Measurements from ENCODE around the gene KCNJ12.

DNA sequence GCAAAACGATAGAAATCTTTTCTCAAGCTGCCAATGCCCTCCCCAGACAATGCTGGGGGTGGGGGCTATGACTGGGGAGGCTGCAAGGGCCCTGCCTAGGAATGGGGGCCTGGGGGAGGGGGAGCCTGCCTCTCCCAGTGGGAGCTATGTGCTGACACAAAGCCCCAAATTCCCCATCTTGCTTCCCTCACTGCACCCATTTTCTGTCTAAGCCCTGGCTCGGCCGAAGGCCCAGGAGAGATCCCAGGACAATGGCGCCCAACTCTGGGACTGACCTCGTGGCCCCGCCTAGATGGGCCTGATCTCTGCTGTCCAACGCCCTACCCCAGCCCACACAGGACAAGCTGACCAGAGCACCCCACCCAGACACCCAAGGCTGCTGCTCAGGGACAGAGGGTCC, 11.1 kb upstream of the KCNJ12 start:
- no peak for TF ChIP-seq EZH2 (IDR thresholded peaks at IDR 0.05)
- TF ChIP-seq POLR2AphosphoS5 (IDR thresholded peaks at IDR 0.05; ENCODE audit: borderline replicate concordance, low read depth, low read length): no peak
